ENCODE measurements around the gene SULT1B1.

SULT1B1 gene

DNA sequence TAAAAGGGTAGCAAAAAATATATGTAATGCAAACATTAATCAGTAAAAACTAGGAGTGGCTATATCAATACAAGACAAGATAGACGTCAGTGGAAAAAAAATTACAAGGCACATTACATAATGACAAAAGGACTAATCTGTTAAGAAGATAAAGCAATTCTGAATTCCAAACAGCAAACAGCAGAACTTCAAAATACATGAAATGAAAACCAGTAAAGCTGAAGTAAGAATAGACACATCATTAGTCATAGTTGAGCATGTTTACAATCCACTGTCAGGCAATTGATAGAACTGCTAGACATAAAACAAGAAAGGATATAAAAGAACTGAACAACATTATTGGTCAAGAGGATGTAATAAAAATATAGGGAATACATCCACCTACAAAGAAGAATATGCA, 12.2 kb downstream of the SULT1B1 start:
- DNase-seq (ENCODE audit: insufficient read length) (no peak), FAIRE-seq (no peak)
- TF ChIP-seq TAF1 (IDR thresholded peaks at IDR 0.05; ENCODE audit: borderline replicate concordance, low read depth, low read length) (no peak), POLR2AphosphoS5 (IDR thresholded peaks at IDR 0.05; ENCODE audit: low read depth, low read length) (no peak), POLR2A (IDR thresholded peaks at IDR 0.05; ENCODE audit: low read depth, low read length) (no peak)

DNA sequence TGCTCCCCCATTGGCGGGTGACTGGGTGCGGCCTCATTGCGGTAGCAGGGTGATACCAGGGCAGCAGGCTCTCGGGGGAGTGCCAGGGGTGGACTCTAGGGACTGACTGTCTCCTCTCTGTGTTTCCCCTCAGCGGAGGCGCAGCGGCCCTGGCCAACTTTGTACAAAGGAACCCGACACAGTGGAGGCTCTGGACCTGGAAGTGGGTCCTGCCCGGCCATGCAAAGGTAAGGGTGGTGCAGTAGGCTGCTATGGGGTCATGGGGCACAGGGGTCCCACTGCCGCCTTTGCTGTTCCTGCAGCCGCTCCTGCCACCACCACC, 16.3 kb downstream of the SULT1B1 start:
- FAIRE-seq (no peak), DNase-seq (ENCODE audit: insufficient read length) (no peak)
- TF ChIP-seq POLR2AphosphoS5 (IDR thresholded peaks at IDR 0.05; ENCODE audit: low read depth, low read length): no peak
- TF ChIP-seq POLR2A (IDR thresholded peaks at IDR 0.05; ENCODE audit: low read depth, low read length): no peak
- TF ChIP-seq TAF1 (IDR thresholded peaks at IDR 0.05; ENCODE audit: borderline replicate concordance, low read depth, low read length): no peak

DNA sequence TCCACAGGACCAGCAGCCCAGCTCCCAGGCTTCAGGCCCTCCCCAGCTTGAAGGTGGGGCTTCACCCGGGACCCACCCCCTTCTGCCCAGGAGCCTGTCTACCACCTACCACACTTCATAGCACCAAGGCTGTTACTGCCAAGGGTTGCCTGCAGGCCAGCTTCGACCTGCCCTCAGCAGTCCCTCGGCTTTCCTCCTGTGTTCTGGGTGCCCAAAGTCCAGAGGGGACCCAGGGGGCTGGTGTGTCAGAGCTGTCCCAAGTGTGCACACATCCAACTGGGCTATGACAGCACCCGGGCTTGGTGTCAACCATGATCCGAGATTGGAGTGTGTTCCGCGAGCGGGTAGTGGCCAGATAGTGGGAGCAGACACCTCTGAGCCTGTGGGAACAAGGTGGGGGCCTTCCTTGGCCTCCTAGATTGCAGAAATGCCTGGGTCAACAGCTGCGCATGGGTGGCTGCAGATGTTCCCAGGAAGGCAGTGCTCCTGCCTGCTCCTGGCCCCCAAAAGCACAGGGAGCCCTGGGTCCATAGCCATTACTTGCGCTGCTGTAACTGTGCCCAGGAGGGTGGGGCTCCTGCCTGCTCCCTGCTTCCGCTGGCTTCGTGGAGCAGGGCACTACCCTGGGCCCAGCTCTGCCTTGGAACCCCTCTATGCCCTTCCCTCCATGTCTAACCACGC, 16.8 kb downstream of the SULT1B1 start:
- TF ChIP-seq POLR2A (IDR thresholded peaks at IDR 0.05; ENCODE audit: low read depth, low read length): no peak
- no peak for TF ChIP-seq TAF1 (IDR thresholded peaks at IDR 0.05; ENCODE audit: borderline replicate concordance, low read depth, low read length)
- TF ChIP-seq POLR2AphosphoS5 (IDR thresholded peaks at IDR 0.05; ENCODE audit: low read depth, low read length): no peak
- DNase-seq (ENCODE audit: insufficient read length): no peak
- FAIRE-seq: no peak

DNA sequence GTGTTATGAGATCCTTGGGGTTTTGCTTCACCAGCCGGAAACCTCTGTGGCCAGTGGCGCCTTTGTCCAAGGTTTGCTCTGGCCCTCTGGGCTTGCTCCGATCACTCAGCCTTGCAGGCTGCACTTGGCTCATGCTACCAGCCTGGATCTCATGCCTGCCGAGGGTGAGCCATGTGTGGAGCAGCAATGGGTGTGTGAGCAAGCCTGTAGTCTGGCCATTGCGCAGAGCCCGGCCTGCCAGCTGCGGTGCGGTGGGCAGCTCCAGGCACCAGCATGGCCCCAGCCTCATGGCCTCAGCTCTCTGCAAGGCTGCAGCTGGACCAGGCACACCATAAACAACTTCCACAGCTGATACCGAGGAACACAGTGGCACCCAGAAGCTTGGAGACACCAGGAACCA, 17.8 kb downstream of the SULT1B1 start:
- FAIRE-seq (no peak), DNase-seq (ENCODE audit: insufficient read length) (no peak)
- no peak for TF ChIP-seq POLR2AphosphoS5 (IDR thresholded peaks at IDR 0.05; ENCODE audit: low read depth, low read length)
- TF ChIP-seq POLR2A (IDR thresholded peaks at IDR 0.05; ENCODE audit: low read depth, low read length): no peak
- TF ChIP-seq TAF1 (IDR thresholded peaks at IDR 0.05; ENCODE audit: borderline replicate concordance, low read depth, low read length): no peak

DNA sequence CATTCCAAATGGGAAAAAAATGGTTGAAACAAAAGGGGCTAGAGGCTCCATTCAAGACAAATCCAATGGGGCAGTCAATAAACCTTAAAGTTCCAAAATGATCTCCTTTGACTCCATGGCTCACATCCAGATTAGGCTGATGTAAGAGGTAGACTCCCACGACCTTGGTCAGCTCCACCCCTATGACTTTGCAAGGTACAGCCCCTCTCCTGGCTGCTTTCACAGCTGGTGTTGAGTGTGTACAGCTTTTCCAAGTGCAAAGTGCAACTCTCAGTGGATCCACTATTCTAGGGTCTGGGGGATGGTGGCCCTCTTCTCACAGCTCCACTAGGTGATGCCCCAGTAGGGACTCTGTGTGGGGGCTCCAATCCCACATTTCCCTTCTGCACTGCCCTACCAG, 21.5 kb downstream of the SULT1B1 start:
- FAIRE-seq (no peak), DNase-seq (ENCODE audit: insufficient read length) (no peak)
- TF ChIP-seq POLR2A (IDR thresholded peaks at IDR 0.05; ENCODE audit: low read depth, low read length) (no peak), TAF1 (IDR thresholded peaks at IDR 0.05; ENCODE audit: borderline replicate concordance, low read depth, low read length) (no peak), POLR2AphosphoS5 (IDR thresholded peaks at IDR 0.05; ENCODE audit: low read depth, low read length) (no peak)

DNA sequence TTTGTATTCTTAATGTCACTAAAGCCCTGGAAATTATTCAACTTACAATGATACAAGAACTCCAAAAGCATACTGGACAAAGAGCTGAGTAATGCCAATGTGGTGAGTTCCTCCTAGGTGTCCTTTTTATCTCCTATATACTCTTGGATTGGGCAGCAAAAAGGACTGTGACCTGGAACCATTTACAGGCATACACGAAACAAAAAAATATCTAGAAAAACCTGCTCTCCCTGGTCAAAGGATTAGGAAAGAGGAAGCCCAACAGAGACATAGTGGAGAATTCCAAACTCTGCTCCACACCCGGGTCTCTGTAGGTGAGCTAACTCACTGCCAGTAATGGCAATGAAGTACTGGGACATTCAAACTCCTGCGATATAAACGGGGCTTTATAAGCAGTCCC, 25.3 kb downstream of the SULT1B1 start:
- FAIRE-seq (no peak), DNase-seq (ENCODE audit: insufficient read length) (no peak)

DNA sequence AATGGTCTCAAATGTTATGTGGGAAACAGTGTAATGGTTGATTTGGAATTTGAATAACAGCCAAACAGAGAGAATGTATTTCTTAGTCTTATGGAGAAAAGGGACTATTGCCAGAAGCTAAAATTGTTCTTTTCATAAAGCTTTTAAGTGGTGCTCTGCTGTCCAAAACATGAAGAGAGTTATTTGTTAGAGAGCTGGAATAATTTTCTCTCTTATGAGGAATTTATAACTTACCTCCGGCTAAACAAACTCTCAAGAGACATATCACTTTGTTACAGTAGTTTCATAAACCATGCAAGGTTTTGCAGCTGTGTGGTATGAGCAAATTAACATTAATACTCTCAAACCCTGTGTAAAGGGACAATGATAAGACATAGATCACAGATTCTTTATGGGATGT, 28.6 kb downstream of the SULT1B1 start:
- FAIRE-seq: no peak
- DNase-seq (ENCODE audit: insufficient read length): no peak
- TF ChIP-seq POLR2A (IDR thresholded peaks at IDR 0.05; ENCODE audit: low read depth, low read length) (no peak), POLR2AphosphoS5 (IDR thresholded peaks at IDR 0.05; ENCODE audit: low read depth, low read length) (no peak), TAF1 (IDR thresholded peaks at IDR 0.05; ENCODE audit: borderline replicate concordance, low read depth, low read length) (no peak)

More for the DNA sequence above, 25.3 kb downstream of the SULT1B1 start:
- no peak for TF ChIP-seq POLR2AphosphoS5 (IDR thresholded peaks at IDR 0.05; ENCODE audit: low read depth, low read length)
- no peak for TF ChIP-seq POLR2A (IDR thresholded peaks at IDR 0.05; ENCODE audit: low read depth, low read length)
- no peak for TF ChIP-seq TAF1 (IDR thresholded peaks at IDR 0.05; ENCODE audit: borderline replicate concordance, low read depth, low read length)

DNA sequence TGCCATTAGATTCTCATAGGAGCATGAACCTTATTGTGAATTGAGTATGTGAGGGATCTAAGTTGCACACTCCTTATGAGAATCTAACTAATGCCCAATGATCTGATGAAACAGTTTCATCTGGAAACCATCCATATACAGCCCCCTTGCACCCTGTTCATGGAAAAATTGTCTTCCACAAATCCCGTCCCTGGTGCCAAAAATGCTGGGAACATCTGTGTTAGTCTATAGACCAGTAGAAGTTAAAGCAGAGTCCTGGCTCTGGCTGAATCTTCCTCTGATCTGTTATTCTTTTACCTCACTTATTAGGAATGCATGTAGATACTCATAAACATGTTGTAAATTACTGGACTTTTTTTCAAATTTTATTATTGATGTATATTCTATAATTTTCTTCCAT, 29.2 kb downstream of the SULT1B1 start:
- FAIRE-seq (no peak), DNase-seq (ENCODE audit: insufficient read length) (no peak)
- TF ChIP-seq POLR2AphosphoS5 (IDR thresholded peaks at IDR 0.05; ENCODE audit: low read depth, low read length) (no peak), POLR2A (IDR thresholded peaks at IDR 0.05; ENCODE audit: low read depth, low read length) (no peak), TAF1 (IDR thresholded peaks at IDR 0.05; ENCODE audit: borderline replicate concordance, low read depth, low read length) (no peak)

DNA sequence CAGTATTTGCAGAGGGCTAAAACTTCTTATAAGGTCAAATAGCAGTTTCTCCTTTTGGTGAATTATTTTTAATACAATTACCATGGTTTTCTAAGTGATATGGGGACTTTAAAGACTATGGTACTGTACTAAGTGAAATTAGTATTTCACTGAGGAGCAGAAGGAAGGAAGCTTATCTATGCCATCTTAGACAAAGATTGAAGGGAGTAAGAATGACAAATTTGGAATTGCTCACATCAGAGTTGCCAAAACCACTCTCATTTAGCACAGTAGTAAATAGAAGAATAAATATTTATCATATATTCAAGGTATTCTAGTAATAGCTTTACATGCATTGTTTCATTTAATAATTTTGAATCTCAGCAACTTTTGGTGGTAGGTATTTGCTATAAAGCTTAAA, 30.4 kb downstream of the SULT1B1 start:
- DNase-seq (ENCODE audit: insufficient read length) (no peak), FAIRE-seq (no peak)
- TF ChIP-seq TAF1 (IDR thresholded peaks at IDR 0.05; ENCODE audit: borderline replicate concordance, low read depth, low read length) (no peak), POLR2AphosphoS5 (IDR thresholded peaks at IDR 0.05; ENCODE audit: low read depth, low read length) (no peak), POLR2A (IDR thresholded peaks at IDR 0.05; ENCODE audit: low read depth, low read length) (no peak)

DNA sequence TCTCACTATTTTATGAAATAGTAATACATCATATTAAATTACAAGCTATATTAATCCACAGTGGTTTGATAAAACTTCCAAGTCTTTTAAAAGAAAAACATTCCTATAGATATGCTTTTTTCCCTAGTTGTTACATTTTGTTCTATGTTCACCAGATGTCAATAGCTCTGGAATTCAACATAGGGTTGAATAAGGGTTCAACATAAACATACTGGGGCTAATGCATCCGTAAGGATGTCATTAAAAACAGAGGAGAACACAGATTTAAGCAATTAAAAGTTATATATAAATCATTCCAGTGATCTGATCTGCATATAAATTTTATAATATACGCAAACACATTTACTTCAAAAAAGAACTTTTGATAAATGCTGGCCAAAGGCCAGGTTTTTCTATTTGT, 32.5 kb downstream of the SULT1B1 start:
- FAIRE-seq (no peak), DNase-seq (ENCODE audit: insufficient read length) (no peak)
- TF ChIP-seq TAF1 (IDR thresholded peaks at IDR 0.05; ENCODE audit: borderline replicate concordance, low read depth, low read length) (no peak), POLR2AphosphoS5 (IDR thresholded peaks at IDR 0.05; ENCODE audit: low read depth, low read length) (no peak), POLR2A (IDR thresholded peaks at IDR 0.05; ENCODE audit: low read depth, low read length) (no peak)

DNA sequence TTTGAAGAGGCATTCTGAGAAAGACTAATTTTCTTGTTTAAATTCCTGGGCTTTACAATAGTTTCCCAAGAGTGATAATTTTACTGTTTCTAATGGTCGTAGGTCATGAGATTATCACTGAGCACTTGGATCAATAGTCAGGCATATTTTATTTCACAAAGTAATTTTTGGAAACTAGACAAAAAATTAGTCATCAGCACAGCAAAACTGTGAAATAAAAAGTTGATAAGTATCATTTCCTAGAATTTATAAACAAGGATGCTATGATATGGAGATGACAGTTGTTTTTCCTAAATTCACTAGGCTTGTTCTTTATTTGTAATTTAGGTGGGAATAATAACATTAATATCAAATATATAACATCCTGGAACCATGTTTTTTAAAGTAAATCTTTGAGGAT, 33.0 kb downstream of the SULT1B1 start:
- TF ChIP-seq TAF1 (IDR thresholded peaks at IDR 0.05; ENCODE audit: borderline replicate concordance, low read depth, low read length) (no peak), POLR2A (IDR thresholded peaks at IDR 0.05; ENCODE audit: low read depth, low read length) (no peak), POLR2AphosphoS5 (IDR thresholded peaks at IDR 0.05; ENCODE audit: low read depth, low read length) (no peak)
- DNase-seq (ENCODE audit: insufficient read length) (no peak), FAIRE-seq (no peak)

DNA sequence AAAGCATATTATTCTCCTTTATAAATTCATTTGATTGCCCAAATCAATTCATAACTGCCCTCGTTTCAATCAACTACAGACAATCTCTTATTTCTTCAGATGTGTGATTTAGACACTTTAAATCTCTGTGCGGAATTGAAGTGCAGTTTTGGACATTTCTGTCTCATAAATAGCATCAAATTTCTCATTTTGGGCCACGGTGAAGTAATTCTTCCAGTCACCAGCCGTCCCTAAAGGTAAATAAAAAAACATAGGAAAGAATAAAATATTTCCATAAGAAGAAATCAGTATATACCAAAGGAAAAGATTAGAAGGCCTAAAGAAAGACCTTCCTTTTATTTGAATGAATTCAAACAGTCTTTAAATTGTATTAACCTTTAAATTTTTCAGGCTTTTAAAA, 33.4 kb downstream of the SULT1B1 start:
- TF ChIP-seq POLR2AphosphoS5 (IDR thresholded peaks at IDR 0.05; ENCODE audit: low read depth, low read length) (no peak), POLR2A (IDR thresholded peaks at IDR 0.05; ENCODE audit: low read depth, low read length) (no peak), TAF1 (IDR thresholded peaks at IDR 0.05; ENCODE audit: borderline replicate concordance, low read depth, low read length) (no peak)
- no peak for FAIRE-seq
- DNase-seq (ENCODE audit: insufficient read length): no peak

Measured in GM12892 (cell line).